Measurements from ENCODE around the gene SMURF2.

Gene SMURF2

GRCh38 chr17:64698725-64699124 lies 36.6 kb upstream of the SMURF2 start:
- H3K4me1 Mint-ChIP-seq, result no peaks in the 10 kb centered on the region

GRCh38 chr17:64694207-64694606 lies 32.1 kb upstream of the SMURF2 start:
- H3K27ac Mint-ChIP-seq, result no peak overlapping the region
- peaks cover 10% of the 10 kb centered on the region for H3K27me3 Mint-ChIP-seq (ENCODE audit: low read depth)
- H3K36me3 Mint-ChIP-seq (ENCODE audit: low read depth), result no peaks in the 10 kb centered on the region
- H3K4me3 Mint-ChIP-seq, result no peak overlapping the region
- no peaks in the 10 kb centered on the region for H3K9me3 Mint-ChIP-seq
- H3K4me1 Mint-ChIP-seq, result no peaks in the 10 kb centered on the region
- no peak for TF ChIP-seq CTCF (IDR thresholded peaks at IDR 0.05; ENCODE audit: unreplicated experiment in 3 of 3)

More at GRCh38 chr17:64698725-64699124, 36.6 kb upstream of the SMURF2 start:
- H3K4me3 Mint-ChIP-seq, result no peak overlapping the region
- H3K27ac Mint-ChIP-seq, result no peak overlapping the region
- no peaks in the 10 kb centered on the region for H3K9me3 Mint-ChIP-seq
- TF ChIP-seq CTCF (IDR thresholded peaks at IDR 0.05; ENCODE audit: unreplicated experiment in 3 of 3), result no peak
- H3K36me3 Mint-ChIP-seq (ENCODE audit: low read depth), result no peaks in the 10 kb centered on the region
- H3K27me3 Mint-ChIP-seq (ENCODE audit: low read depth), result peaks cover 10% of the 10 kb centered on the region

GRCh38 chr17:64692187-64692586 lies 30.1 kb upstream of the SMURF2 start:
- H3K9me3 Mint-ChIP-seq, result no peaks in the 10 kb centered on the region
- TF ChIP-seq CTCF (IDR thresholded peaks at IDR 0.05; ENCODE audit: unreplicated experiment in 3 of 3), result no peak
- no peaks in the 10 kb centered on the region for H3K4me1 Mint-ChIP-seq
- peaks cover 10% of the 10 kb centered on the region for H3K27me3 Mint-ChIP-seq (ENCODE audit: low read depth)
- H3K4me3 Mint-ChIP-seq, result no peak overlapping the region
- no peaks in the 10 kb centered on the region for H3K36me3 Mint-ChIP-seq (ENCODE audit: low read depth)
- H3K27ac Mint-ChIP-seq, result no peak overlapping the region

- no peak overlapping the region for H3K4me3 Mint-ChIP-seq
- H3K27me3 Mint-ChIP-seq (ENCODE audit: low read depth), result peaks cover under 1% of the 10 kb centered on the region
- no peaks in the 10 kb centered on the region for H3K9me3 Mint-ChIP-seq
- no peaks in the 10 kb centered on the region for H3K4me1 Mint-ChIP-seq
- H3K36me3 Mint-ChIP-seq (ENCODE audit: low read depth), result no peaks in the 10 kb centered on the region
- H3K27ac Mint-ChIP-seq, result no peak overlapping the region
- no peak for TF ChIP-seq CTCF (IDR thresholded peaks at IDR 0.05; ENCODE audit: unreplicated experiment in 3 of 3)
These were observed 27.0 kb upstream of the SMURF2 start for GRCh38 chr17:64689106-64689505.

- no peak overlapping the region for H3K4me3 Mint-ChIP-seq
- no peaks in the 10 kb centered on the region for H3K9me3 Mint-ChIP-seq
- H3K27ac Mint-ChIP-seq, result no peak overlapping the region
- H3K36me3 Mint-ChIP-seq (ENCODE audit: low read depth), result no peaks in the 10 kb centered on the region
- H3K4me1 Mint-ChIP-seq, result no peaks in the 10 kb centered on the region
- no peak for TF ChIP-seq CTCF (IDR thresholded peaks at IDR 0.05; ENCODE audit: unreplicated experiment in 3 of 3)
- H3K27me3 Mint-ChIP-seq (ENCODE audit: low read depth), result no peaks in the 10 kb centered on the region
These were observed 26.4 kb upstream of the SMURF2 start for GRCh38 chr17:64688481-64688880.

- TF ChIP-seq CTCF (IDR thresholded peaks at IDR 0.05; ENCODE audit: unreplicated experiment in 3 of 3), result no peak
- Mint-ChIP-seq H3K4me1 (no peaks in the 10 kb centered on the region), H3K9me3 (no peaks in the 10 kb centered on the region), H3K27me3 (ENCODE audit: low read depth) (no peaks in the 10 kb centered on the region), H3K27ac (no peak overlapping the region), H3K36me3 (ENCODE audit: low read depth) (no peaks in the 10 kb centered on the region), H3K4me3 (no peak overlapping the region)
These were observed 25.9 kb upstream of the SMURF2 start for GRCh38 chr17:64687961-64688360.
